Activated CD4-positive, alpha-beta T cell treated with anti-CD3 and anti-CD28 coated beads, Interleukin-2, amount 50 U/mL, for 4 hours (primary cell): ENCODE measurements around the gene FAM174C.

ENCODE experiments used
- DNase-seq, 2 experiments: peaks; one replicate each; pipeline ENCODE4 v3.0.0-alpha.2; 2020

The FAM174C gene

DNA sequence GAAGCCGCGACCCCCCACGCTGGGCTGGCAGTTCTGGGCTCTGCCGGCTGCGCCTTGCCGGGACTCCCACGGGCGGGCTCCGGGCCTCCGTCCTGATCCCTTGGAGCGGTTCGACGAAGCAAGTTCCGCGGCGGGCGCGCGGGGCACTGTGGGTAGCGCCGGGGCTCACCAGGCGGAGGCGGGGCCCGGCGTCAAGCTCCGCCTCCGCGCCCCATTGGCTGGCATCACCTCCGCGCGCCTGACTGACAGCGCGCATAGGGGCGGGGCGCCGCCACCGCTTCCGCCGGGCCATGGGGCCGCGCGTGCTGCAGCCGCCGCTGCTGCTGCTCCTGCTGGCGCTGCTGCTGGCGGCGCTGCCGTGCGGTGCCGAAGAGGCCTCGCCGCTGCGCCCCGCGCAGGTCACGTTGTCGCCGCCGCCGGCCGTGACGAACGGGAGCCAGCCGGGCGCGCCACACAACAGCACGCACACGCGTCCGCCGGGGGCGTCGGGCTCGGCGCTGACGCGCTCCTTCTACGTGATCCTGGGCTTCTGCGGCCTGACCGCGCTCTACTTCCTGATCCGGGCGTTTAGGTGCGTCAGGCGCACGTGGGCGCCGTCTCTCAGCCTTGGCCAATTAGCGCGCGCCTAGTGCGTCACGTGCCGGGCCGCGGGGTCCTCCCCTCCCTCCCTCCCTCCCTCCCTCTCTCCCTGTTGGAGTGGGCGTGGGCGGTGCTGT, at the start of gene FAM174C:
Gene FAM174C, plus strand, starts transcription at position 271 of the 716 bp plus-strand sequence. Its CDS starts 20 bp downstream, at position 291.
- peak; percentile 93 to 95 for DNase-seq

DNA sequence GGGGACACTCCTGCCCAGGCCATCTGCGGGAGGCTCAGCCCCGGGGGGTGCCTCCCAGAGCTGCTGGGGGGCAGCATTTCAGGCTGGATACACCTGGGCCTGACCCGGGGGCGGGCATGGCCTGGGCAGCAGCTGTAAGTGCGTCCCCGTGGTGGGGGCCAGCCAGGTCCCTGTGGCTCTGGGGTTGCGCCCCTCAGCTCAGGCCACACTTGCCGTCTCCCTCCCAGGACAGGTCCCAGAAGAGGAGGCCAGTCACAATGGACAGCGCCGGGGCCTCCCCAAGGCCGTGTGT, 49.2 kb upstream of the FAM174C start:
- DNase-seq = no peak

GRCh38 chr19:1226522-1227303, 48.6 kb upstream of the FAM174C start:
- no peak for DNase-seq

GRCh38 chr19:1227304-1228054, 47.9 kb upstream of the FAM174C start:
- DNase-seq = no peak

DNA sequence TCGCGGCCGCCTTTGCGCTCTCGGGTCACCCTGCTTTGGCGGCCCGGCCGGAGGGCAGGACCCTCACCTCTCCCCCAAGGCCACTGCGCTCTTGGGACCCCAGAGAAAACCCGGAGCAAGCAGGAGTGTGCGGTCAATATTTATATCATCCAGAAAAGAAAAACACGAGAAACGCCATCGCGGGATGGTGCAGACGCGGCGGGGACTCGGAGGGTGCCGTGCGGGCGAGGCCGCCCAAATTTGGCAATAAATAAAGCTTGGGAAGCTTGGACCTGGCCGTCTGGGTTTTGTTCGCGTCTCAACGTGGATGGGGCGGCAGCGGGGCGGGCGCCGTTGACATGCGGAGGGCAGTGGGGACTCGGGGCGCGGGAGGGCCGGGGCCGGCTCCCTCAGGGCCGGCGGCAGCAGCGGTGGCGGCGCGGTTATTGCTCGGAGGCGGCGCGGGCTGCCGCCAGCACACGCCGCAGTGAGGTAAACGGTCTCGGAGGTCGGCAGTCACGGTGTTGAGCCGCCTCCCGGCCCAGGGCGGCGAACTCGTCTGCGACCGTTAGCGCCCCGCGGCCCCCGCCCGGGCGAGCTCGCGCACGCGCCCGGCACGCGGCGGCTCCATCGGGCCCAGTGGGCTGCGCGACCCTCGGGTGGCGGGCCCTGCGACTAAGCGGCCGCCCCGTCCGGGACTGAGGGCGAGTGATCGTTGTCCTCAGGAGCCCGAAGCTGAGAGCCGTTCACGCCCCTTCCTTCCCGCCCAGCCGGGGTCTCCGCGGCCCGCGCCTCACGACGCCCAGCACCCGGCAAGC, 47.0 kb upstream of the FAM174C start:
- no peak for DNase-seq

DNA sequence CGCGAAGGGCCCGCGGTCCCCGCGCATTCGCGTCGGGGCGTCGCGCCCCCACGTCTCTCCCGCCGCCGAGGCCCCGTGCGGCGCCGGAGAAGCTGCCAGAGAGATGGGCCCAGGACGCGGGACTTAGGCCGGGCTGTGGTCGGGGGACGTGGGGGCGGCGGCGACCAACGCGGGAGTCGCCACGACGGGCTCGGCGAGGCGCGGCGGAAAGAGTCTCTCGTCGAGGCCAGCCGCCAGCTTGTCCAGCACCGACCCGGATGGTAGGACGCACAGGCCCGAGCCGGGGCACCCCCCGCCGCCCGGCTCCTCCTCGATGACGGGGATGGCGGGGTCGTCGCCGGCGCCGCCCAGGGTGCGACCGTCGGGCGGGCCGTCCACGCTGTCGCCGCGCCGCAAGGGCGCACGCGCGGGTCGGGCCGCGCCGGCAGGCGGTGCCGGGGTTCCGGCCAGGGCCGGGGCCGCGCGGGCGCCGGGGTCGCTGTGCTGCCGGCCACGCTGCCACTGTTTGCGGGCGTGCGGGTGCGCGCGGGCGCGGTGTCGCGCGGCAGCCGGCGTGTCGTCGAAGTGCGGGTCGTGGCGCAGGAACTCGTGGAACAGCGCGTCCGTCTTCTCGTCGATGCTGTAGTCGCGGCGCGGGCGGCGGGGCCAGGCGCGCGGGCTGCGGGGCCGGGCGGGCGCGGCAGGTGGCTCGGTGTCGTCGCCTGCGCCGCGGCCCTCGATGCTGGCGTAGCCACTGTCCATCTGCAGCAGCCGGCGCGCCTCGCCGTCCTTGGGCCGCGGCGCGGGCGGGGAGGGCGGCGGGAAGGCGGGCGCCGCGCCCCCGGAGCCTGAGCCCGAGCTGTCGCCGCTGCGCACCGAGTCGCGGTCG, 46.0 kb upstream of the FAM174C start:
- no peak for DNase-seq

DNA sequence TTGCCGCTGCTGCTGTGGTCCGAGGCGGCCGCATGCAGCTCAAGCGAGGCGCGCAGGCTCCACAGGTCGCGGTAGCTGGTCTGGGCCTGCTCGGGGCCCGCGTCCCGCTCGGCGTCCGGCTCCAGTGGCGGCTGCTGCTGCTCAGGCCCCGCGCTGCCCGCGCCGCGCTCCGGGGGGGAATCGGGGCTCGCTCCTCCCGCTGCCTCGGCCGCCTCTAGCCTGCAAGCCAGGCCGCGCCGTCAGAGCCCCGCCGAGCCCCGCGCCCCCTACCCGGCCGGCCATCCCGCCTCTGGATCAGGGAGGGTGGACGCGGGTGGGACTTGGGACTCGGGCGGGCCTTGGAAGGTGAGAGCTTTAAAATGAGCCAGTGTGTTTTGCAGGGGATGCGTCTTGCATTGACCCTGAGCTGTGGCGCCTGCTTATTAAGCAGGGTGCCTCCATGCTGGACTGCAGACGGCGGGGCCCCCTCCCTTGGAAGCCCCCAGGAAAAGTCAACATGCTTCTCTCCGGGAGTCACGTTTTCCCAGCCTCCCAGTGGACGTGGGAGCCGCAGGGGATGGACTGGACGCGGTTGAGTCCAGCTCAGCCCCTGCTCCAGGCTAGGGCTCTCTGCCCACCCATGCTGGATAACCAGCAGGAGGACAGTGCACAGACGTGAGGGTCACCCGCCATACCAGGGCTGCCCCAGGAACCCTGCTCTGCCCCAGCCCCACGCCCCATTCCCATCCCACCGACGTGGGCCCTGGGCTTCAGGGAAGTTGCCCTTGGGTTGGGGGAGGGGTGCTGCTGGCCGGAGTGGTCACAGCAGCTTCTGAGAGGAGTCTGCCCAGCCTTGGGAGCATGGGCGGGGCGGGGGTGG, 45.2 kb upstream of the FAM174C start:
- no peak for DNase-seq

GRCh38 chr19:1230783-1231489, 44.4 kb upstream of the FAM174C start:
- DNase-seq = no peak

- no peak for DNase-seq
These were observed 43.3 kb upstream of the FAM174C start for GRCh38 chr19:1231729-1232637.

DNA sequence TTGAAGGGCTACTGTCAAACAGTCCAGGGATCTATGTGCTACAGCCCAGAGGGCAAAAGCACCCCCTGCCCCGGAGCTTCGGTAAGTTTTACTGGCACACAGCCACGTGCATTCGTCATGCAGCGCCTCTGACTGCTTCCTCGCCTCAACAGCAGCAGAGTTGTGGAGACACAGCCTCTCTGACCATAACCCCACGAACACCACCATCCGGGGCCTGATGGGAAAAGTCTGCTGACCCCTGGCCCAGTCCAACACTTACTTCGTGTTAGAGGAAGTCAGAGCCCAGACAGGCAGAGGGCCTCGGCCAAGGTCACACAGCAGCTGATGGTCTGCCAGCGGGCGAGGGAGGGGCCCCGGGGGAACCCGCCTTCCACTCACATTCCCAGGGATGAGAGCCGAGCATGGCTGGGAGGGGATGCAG, 42.7 kb upstream of the FAM174C start:
- DNase-seq = no peak

GRCh38 chr19:1233115-1233667, 42.1 kb upstream of the FAM174C start:
- no peak for DNase-seq

GRCh38 chr19:1234051-1234954, 41.0 kb upstream of the FAM174C start:
- no peak for DNase-seq

DNA sequence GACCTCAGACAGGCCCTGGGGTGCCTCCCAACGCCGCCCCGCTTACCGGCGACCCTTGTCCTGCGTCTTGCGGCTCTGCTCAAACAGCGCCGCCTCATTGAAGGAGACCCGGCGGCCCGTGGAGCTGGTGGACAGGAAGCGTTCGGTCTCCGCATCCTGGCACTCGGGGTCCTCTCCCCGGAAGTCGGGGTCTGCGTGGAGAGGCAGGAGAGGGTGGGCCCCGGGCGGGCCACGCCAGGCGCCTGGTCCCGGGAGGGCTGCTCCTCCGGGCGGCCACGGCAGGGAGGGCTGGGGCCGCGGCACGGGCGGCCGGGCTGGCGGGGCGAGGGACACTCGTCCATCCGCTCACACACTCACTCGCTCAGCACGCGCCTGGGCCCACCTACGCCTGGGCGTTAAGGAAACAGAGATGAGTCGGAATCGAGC, 40.4 kb upstream of the FAM174C start:
- DNase-seq = no peak

DNA sequence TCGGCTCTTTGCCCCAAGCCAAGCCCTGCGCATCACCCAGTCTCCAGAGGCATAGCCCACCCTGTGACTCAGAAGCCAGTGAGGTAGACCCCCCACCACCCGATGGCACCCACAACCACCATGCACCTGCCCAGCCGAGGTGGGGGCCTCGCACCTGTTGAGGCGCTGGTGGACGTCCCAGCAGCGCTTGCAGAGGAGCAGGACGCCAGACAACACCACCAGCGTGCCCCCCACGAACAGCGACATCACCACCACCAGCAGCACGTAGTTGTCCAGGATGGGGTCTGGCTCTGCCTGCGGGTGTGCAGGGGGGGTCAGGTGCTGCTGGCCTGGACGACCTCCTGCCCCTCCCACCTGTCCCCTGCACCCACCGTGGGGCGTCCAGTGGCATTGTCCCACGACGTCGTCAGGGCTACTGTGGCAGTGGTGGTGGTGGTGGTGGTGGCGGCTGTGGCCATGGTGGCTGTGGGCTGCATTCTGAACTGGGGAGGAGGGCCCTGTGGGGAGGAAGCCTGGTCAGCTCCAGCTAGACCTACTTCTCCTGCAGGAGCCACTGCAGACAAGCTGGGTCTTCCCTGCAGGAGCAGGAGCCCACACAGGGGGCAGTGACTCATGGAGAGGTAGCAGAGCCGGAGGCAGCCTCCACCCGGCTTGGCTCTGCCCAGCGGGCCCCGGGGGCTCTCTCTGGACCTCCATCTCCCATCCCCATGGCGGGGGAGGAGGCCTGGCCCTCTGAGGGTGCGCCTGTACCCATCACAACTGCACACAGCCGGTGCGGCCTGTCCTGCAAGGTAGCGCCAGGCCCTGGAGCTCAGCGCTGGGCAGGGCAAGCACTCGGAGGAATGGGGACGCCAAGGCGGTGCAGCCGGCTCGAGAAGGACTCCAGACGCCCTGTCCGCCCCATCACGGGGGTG, 39.4 kb upstream of the FAM174C start:
- DNase-seq = no peak

GRCh38 chr19:1236576-1236975, 38.8 kb upstream of the FAM174C start:
- DNase-seq = no peak

GRCh38 chr19:1237027-1237659, 38.2 kb upstream of the FAM174C start:
- no peak for DNase-seq
